ENCODE data around the gene NFE2.

NFE2 gene

GRCh38 chr12:54272214-54272613, 28.6 kb downstream of the NFE2 start:
- no peak for TF ChIP-seq YY1 (IDR thresholded peaks at IDR 0.05; ENCODE audit: low read depth)
- TF ChIP-seq REST (IDR thresholded peaks at IDR 0.05; ENCODE audit: low read depth) = no peak
- TF ChIP-seq EP300 (IDR thresholded peaks at IDR 0.05; ENCODE audit: borderline replicate concordance) = no peak
- no peak for TF ChIP-seq RAD21 (IDR thresholded peaks at IDR 0.05; ENCODE audit: low read depth)
- no peak for TF ChIP-seq MAX (IDR thresholded peaks at IDR 0.05)
- no peak for TF ChIP-seq NFIC (IDR thresholded peaks at IDR 0.05)
- TF ChIP-seq CEBPB (IDR thresholded peaks at IDR 0.05) = no peak
- no peak for TF ChIP-seq EGR1 (IDR thresholded peaks at IDR 0.05)
- TF ChIP-seq FOXM1 (IDR thresholded peaks at IDR 0.05; ENCODE audit: borderline replicate concordance, low read depth) = no peak
- TF ChIP-seq ZBTB7A (IDR thresholded peaks at IDR 0.05; ENCODE audit: low read depth) = no peak
- TF ChIP-seq TCF12 (IDR thresholded peaks at IDR 0.05; ENCODE audit: low read depth) = no peak
- TF ChIP-seq, protein P1, sequence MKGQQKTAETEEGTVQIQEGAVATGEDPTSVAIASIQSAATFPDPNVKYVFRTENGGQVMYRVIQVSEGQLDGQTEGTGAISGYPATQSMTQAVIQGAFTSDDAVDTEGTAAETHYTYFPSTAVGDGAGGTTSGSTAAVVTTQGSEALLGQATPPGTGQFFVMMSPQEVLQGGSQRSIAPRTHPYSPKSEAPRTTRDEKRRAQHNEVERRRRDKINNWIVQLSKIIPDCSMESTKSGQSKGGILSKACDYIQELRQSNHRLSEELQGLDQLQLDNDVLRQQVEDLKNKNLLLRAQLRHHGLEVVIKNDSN (IDR thresholded peaks at IDR 0.05) = no peak
- no peak for TF ChIP-seq CREB1 (IDR thresholded peaks at IDR 0.05; ENCODE audit: low read depth)
- no peak for TF ChIP-seq TAF1 (IDR thresholded peaks at IDR 0.05; ENCODE audit: low read depth)
- TF ChIP-seq TEAD4 (IDR thresholded peaks at IDR 0.05) = no peak

- TF ChIP-seq CREB1 (IDR thresholded peaks at IDR 0.05; ENCODE audit: low read depth) (no peak), REST (IDR thresholded peaks at IDR 0.05; ENCODE audit: low read depth) (no peak), FOXM1 (IDR thresholded peaks at IDR 0.05; ENCODE audit: borderline replicate concordance, low read depth) (no peak), ZBTB7A (IDR thresholded peaks at IDR 0.05; ENCODE audit: low read depth) (no peak), YY1 (IDR thresholded peaks at IDR 0.05; ENCODE audit: low read depth) (no peak), TEAD4 (IDR thresholded peaks at IDR 0.05) (no peak), TCF12 (IDR thresholded peaks at IDR 0.05; ENCODE audit: low read depth) (no peak), EGR1 (IDR thresholded peaks at IDR 0.05) (no peak), NFIC (IDR thresholded peaks at IDR 0.05) (no peak), TAF1 (IDR thresholded peaks at IDR 0.05; ENCODE audit: low read depth) (no peak), CEBPB (IDR thresholded peaks at IDR 0.05) (no peak), RAD21 (IDR thresholded peaks at IDR 0.05; ENCODE audit: low read depth) (no peak), EP300 (IDR thresholded peaks at IDR 0.05; ENCODE audit: borderline replicate concordance) (no peak), MAX (IDR thresholded peaks at IDR 0.05) (no peak)
- TF ChIP-seq, protein P1 (IDR thresholded peaks at IDR 0.05) = no peak
These were observed 30.5 kb downstream of the NFE2 start for GRCh38 chr12:54270345-54270744.

DNA sequence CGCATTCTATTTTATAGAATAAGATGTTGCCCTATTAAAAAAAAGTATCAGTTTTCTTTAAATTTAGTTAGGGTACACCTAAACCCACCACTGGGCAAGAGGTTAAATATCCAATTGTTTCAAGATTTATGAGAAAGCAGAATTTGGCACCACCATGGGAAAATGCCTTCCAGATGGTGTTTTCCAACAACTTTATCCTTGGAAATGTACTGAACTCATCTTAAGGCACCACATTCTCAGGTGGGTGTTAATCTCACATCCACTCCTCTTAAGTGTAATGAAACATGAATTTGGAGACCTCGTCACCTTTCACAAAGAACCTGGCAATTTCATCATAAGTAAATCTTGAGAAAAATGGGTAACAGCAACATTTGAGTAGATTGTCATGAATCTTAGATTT, 34.0 kb downstream of the NFE2 start:
- TF ChIP-seq TEAD4 (IDR thresholded peaks at IDR 0.05) = no peak
- no peak for TF ChIP-seq REST (IDR thresholded peaks at IDR 0.05; ENCODE audit: low read depth)
- TF ChIP-seq EGR1 (IDR thresholded peaks at IDR 0.05) = no peak
- TF ChIP-seq RAD21 (IDR thresholded peaks at IDR 0.05; ENCODE audit: low read depth) = no peak

DNA sequence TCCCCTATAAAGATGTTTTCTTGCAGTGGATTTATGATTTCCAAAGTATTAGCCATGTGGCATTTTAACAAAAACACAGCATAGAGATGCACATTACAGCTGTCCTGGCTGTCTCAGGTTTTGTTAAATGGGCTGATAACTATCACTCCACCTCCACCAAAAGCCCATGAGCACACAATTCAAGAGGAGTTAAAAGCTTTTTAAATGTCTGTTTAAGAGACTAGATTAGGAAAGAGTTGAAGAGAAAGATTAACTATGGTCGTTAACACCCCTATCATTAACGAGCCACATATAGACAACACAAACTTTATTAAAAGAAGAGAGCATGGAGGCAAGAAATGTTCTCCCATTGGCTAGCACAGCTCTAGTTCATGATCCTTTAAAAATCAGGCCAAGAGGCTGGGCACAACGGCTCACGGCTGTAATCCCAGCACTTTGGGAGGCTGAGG, 35.4 kb downstream of the NFE2 start:
- no peak for TF ChIP-seq REST (IDR thresholded peaks at IDR 0.05; ENCODE audit: low read depth)
